ENCODE measurements around the gene BPIFB2. TPM values are rescaled to one million over a fixed set of nuclear protein-coding genes. Genes with fewer than 3 reads are reported as not detected.

Gene BPIFB2
- polyA plus RNA-seq, 1 donor (not counting 4 experiments of a cell fraction or from before 2014, with no cell fraction given) = not detected

DNA sequence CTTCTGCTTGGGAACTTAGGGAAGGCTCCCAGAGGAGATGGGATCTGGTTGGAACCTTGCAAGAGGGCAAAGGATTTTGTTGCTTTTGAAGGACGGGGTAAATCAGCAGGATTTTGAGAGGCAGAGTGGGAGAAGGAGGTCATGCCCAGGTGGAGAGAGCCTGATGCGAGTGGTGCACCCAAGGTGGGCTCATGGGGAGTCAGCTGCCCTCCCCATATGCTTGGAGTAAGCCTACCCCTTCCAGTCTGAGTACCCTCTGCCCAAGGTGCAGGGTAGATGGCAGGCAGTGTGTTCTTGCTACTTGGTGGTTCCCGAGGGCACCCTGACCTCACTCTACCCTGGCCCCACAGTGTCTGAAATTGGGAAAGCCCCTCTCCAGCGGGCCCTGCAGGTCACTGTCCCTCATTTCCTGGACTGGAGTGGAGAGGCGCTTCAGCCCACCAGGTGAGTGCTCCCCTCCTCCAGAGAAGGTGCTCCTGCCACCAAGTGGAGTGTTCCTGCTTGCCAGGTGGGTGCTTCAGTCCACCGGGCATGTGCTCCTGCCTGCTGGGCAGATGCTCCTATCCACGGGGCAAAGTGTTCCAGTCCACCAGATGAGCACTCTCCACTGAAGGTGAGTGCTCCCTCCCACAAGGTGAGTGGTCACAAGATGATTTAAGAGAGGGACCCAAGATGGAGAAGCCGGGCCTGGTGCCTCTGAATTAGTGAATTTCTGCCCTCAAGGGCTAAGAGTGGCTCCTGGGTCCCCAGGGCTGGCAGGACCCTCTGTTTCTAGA, 3.4 kb downstream of the BPIFB2 start:
- no peaks in the 10 kb centered on the region for H3K79me2 ChIP-seq (ENCODE audit: control insufficient read depth, insufficient read depth, low read length)
- DNase-seq (ENCODE audit: low read depth, low spot score) = no peak
- H4K20me1 ChIP-seq (ENCODE audit: control insufficient read depth, extremely low read depth, insufficient read depth, low read length) = no peaks in the 10 kb centered on the region
- no peak for FAIRE-seq
- no peaks in the 10 kb centered on the region for H3K9me1 ChIP-seq (ENCODE audit: control insufficient read depth, extremely low read depth, insufficient read depth, low read length)
- no peaks in the 10 kb centered on the region for H3K4me1 ChIP-seq (ENCODE audit: control insufficient read depth, extremely low read depth, insufficient read depth, low read length)
- dilution Hi-C loops (cut with MboI; ENCODE audit: extremely low pct_ligation_motif_present, low sequenced_read_pairs) = no loop called here
- no peaks in the 10 kb centered on the region for H3K36me3 ChIP-seq (ENCODE audit: control insufficient read depth in 2 of 2, extremely low read depth in 1 of 2, insufficient read depth in 2 of 2, low read length in 2 of 2)
- TF ChIP-seq EZH2 (IDR thresholded peaks at IDR 0.05; ENCODE audit: low read length) = no peak
- TF ChIP-seq, protein P1, sequence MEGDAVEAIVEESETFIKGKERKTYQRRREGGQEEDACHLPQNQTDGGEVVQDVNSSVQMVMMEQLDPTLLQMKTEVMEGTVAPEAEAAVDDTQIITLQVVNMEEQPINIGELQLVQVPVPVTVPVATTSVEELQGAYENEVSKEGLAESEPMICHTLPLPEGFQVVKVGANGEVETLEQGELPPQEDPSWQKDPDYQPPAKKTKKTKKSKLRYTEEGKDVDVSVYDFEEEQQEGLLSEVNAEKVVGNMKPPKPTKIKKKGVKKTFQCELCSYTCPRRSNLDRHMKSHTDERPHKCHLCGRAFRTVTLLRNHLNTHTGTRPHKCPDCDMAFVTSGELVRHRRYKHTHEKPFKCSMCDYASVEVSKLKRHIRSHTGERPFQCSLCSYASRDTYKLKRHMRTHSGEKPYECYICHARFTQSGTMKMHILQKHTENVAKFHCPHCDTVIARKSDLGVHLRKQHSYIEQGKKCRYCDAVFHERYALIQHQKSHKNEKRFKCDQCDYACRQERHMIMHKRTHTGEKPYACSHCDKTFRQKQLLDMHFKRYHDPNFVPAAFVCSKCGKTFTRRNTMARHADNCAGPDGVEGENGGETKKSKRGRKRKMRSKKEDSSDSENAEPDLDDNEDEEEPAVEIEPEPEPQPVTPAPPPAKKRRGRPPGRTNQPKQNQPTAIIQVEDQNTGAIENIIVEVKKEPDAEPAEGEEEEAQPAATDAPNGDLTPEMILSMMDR (optimal IDR thresholded peaks at IDR 0.05 in 1 of 3, IDR thresholded peaks at IDR 0.05 in 1 of 3, conservative IDR thresholded peaks at IDR 0.05 in 1 of 3; ENCODE audit: extremely low read depth in 1 of 3, insufficient read depth in 2 of 3, low read length in 3 of 3) = no peak
- peaks cover 3% of the 10 kb centered on the region for H3K27me3 ChIP-seq (ENCODE audit: control insufficient read depth, extremely low read depth, insufficient read depth, low read length)
- no peak overlapping the region for H3K27ac ChIP-seq (ENCODE audit: control insufficient read depth, insufficient read depth, low read length)
- H3K9ac ChIP-seq (ENCODE audit: control insufficient read depth, extremely low read depth, insufficient read depth, low read length) = no peak overlapping the region
- H3K4me3 ChIP-seq (ENCODE audit: control insufficient read depth in 2 of 3, extremely low read depth in 1 of 3, insufficient read depth in 2 of 3, low read depth in 1 of 3, low read length in 3 of 3) = no peak overlapping the region
- H3K4me2 ChIP-seq (ENCODE audit: control insufficient read depth, extremely low read depth, insufficient read depth, low read depth, low read length) = no peak overlapping the region
- H3K9me3 ChIP-seq (ENCODE audit: control insufficient read depth, low read depth, low read length) = no peaks in the 10 kb centered on the region
- H2AFZ ChIP-seq (ENCODE audit: control insufficient read depth, low read length) = no peak overlapping the region

DNA sequence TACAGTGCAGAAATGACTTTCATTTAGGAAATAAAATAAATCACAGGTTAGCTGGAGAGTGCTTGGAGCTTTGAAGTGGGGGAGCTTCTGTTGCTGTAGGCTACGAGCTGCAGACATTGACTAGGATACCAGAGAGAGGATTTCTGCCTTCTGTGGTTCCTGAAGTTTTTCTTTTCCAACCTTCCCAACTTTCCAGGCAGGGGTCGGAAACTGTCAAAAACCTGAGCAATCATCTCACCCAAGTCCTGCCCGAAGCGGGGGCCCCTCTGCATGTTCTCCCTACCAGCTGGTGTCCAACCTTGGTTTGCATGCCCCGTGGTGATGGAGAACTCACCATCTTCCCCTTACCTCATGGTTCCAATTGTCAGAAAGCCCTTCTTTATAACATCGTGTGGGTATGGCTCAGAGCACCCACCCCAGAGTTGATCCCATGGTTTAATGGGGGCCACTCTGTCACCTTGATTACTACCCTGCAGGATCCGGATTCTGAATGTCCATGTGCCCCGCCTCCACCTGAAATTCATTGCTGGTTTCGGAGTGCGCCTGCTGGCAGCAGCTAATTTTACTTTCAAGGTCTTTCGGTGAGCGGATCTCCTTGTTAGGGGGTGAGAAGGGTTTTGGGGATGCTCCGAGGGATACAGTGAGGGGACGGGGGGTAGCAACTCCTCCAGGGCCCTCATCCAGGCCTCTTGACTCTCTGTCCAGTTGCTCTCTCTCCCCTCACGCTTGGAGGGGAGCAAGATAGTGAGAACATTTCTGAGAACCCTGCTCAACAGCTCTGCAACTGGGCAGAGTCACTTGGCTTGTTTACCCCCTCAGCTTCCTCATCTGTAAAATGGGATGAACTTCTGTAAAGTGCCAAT, 5.1 kb downstream of the BPIFB2 start:
- Histone ChIP-seq H3K27me3 (ENCODE audit: control insufficient read depth, extremely low read depth, insufficient read depth, low read length) (peaks cover 3% of the 10 kb centered on the region), H3K9me3 (ENCODE audit: control insufficient read depth, low read depth, low read length) (no peaks in the 10 kb centered on the region), H3K9ac (ENCODE audit: control insufficient read depth, extremely low read depth, insufficient read depth, low read length) (no peak overlapping the region), H3K79me2 (ENCODE audit: control insufficient read depth, insufficient read depth, low read length) (no peaks in the 10 kb centered on the region), H3K4me3 (ENCODE audit: control insufficient read depth in 2 of 3, extremely low read depth in 1 of 3, insufficient read depth in 2 of 3, low read depth in 1 of 3, low read length in 3 of 3) (no peak overlapping the region), H4K20me1 (ENCODE audit: control insufficient read depth, extremely low read depth, insufficient read depth, low read length) (no peaks in the 10 kb centered on the region), H3K4me1 (ENCODE audit: control insufficient read depth, extremely low read depth, insufficient read depth, low read length) (no peaks in the 10 kb centered on the region), H3K9me1 (ENCODE audit: control insufficient read depth, extremely low read depth, insufficient read depth, low read length) (no peaks in the 10 kb centered on the region), H3K36me3 (ENCODE audit: control insufficient read depth in 2 of 2, extremely low read depth in 1 of 2, insufficient read depth in 2 of 2, low read length in 2 of 2) (no peaks in the 10 kb centered on the region), H2AFZ (ENCODE audit: control insufficient read depth, low read length) (no peak overlapping the region), H3K4me2 (ENCODE audit: control insufficient read depth, extremely low read depth, insufficient read depth, low read depth, low read length) (no peak overlapping the region), H3K27ac (ENCODE audit: control insufficient read depth, insufficient read depth, low read length) (no peak overlapping the region)
- dilution Hi-C loops (cut with MboI; ENCODE audit: extremely low pct_ligation_motif_present, low sequenced_read_pairs) = no loop called here
- no peak for TF ChIP-seq EZH2 (IDR thresholded peaks at IDR 0.05; ENCODE audit: low read length)
- TF ChIP-seq, protein P1 (optimal IDR thresholded peaks at IDR 0.05 in 1 of 3, IDR thresholded peaks at IDR 0.05 in 1 of 3, conservative IDR thresholded peaks at IDR 0.05 in 1 of 3; ENCODE audit: extremely low read depth in 1 of 3, insufficient read depth in 2 of 3, low read length in 3 of 3) = no peak
- FAIRE-seq = no peak
- no peak for DNase-seq (ENCODE audit: low read depth, low spot score)

All from keratinocyte (primary cell).